GM10248 (cell line): ENCODE results near the gene FLOT1.
"Not testable (repeated sequence)": the region's sequence is repeated elsewhere in the genome, so short reads cannot be mapped to it uniquely, and the experiment has no call there.

Source experiments
- CTCF ChIA-PET: fragments of 300-600 bp; sonication (Branson Sonifier 250); formaldehyde crosslinking; extraction: SDS; loops from one replicate; lab custom pipeline; 2021; ENCODE audit warnings: antibody characterized with exemption; lab: Yijun Ruan, JAX
- POLR2A ChIA-PET: fragments of 350-650 bp; sonication (Branson Sonifier 250); formaldehyde crosslinking; extraction: SDS; loops from one replicate; lab custom pipeline; 2020; ENCODE audit warnings: antibody characterized with exemption; lab: Yijun Ruan, JAX
- DNase-seq: peaks from one replicate; pipeline ENCODE4 v3.0.0; 2012; ENCODE audit errors: extremely low spot score
- CTCF ChIP-seq: IDR thresholded peaks from 2 replicates; pipeline ENCODE4 v1.5.1; 2012; ENCODE audit warnings: mild to moderate bottlenecking, low read depth; ENCODE audit errors: extremely low read depth, missing control alignments, control extremely low read depth

FLOT1 gene

GRCh38 chr6:30769088-30769852 lies 26.8 kb upstream of the FLOT1 start:
- ChIA-PET CTCF (interaction anchor here (1.0 to 2.4 kb wide), 15 partner anchors 10 to 318 kb away, joined by 3 to 7 read pairs (median 4); partner anchors contain the start of gene IER3), POLR2A (interaction anchor here (0.6 to 1.2 kb wide), 3 partner anchors 12 to 42 kb away, joined by 3 to 5 read pairs (median 3); partner anchors contain the start of gene IER3)
- no peak for TF ChIP-seq CTCF
- peak; percentile 35 for DNase-seq

- CTCF ChIA-PET, result interaction anchor here (1.1 to 2.6 kb wide), 11 partner anchors 9 to 319 kb away, joined by 3 to 7 read pairs (median 5); partner anchors contain the start of gene IER3
- POLR2A ChIA-PET, result interaction anchor here (1.0 to 1.2 kb wide), 2 partner anchors 13 to 24 kb away, joined by 3 read pairs; partner anchors contain the start of gene IER3
- no peak for TF ChIP-seq CTCF
- no peak for DNase-seq
These were observed 26.2 kb upstream of the FLOT1 start for GRCh38 chr6:30768634-30769087.

GRCh38 chr6:30767944-30768301 lies 25.4 kb upstream of the FLOT1 start:
- CTCF ChIA-PET, result interaction anchor here (1.2 to 2.6 kb wide), 7 partner anchors 11 to 319 kb away, joined by 3 to 7 read pairs (median 5); no protein-coding TSS in a partner anchor
- DNase-seq, result no peak
- TF ChIP-seq CTCF, result no peak
- POLR2A ChIA-PET, result no interaction called here

GRCh38 chr6:30767158-30767943 lies 24.9 kb upstream of the FLOT1 start:
- DNase-seq, result peak; percentile 75
- POLR2A ChIA-PET, result interaction anchor here (0.6 to 2.4 kb wide), 2 partner anchors 23 to 153 kb away, joined by 4 to 7 read pairs; partner anchors contain the start of gene IER3
- no peak for TF ChIP-seq CTCF
- CTCF ChIA-PET, result interaction anchor here (0.8 to 2.6 kb wide), 12 partner anchors 10 to 320 kb away, joined by 3 to 7 read pairs (median 5); no protein-coding TSS in a partner anchor

- POLR2A ChIA-PET, result interaction anchor here (2.4 kb wide), 1 partner anchor 22 kb away, joined by 7 read pairs; the partner anchor contains the start of gene IER3
- DNase-seq, result no peak
- CTCF ChIA-PET, result interaction anchor here (0.8 to 2.6 kb wide), 10 partner anchors 9 to 321 kb away, joined by 3 to 7 read pairs (median 5); partner anchors contain the start of gene IER3
- no peak for TF ChIP-seq CTCF
These were observed 24.1 kb upstream of the FLOT1 start for GRCh38 chr6:30766461-30767157.

- CTCF ChIA-PET, result interaction anchor here (1.5 to 1.7 kb wide), 2 partner anchors 35 to 322 kb away, joined by 5 read pairs; no protein-coding TSS in a partner anchor
- not testable (repeated sequence) for DNase-seq
- POLR2A ChIA-PET, result interaction anchor here (2.4 kb wide), 1 partner anchor 21 kb away, joined by 7 read pairs; the partner anchor contains the start of gene IER3
These were observed 23.0 kb upstream of the FLOT1 start for GRCh38 chr6:30765495-30765894.

- CTCF ChIA-PET, result interaction anchor here (0.9 to 1.7 kb wide), 6 partner anchors 12 to 323 kb away, joined by 3 to 5 read pairs (median 4); partner anchors contain the start of gene IER3
- POLR2A ChIA-PET, DNase-seq: not testable (repeated sequence)
These were observed 22.1 kb upstream of the FLOT1 start for GRCh38 chr6:30764490-30765043.
